Activated naive CD4-positive, alpha-beta T cell (primary cell): Measurements from ENCODE around the gene KIF1A.

ENCODE experiments used
- DNase-seq, 4 experiments: peaks; one replicate each; lab custom pipeline; 2025; lab: John Stamatoyannopoulos, UW

Gene KIF1A

DNA sequence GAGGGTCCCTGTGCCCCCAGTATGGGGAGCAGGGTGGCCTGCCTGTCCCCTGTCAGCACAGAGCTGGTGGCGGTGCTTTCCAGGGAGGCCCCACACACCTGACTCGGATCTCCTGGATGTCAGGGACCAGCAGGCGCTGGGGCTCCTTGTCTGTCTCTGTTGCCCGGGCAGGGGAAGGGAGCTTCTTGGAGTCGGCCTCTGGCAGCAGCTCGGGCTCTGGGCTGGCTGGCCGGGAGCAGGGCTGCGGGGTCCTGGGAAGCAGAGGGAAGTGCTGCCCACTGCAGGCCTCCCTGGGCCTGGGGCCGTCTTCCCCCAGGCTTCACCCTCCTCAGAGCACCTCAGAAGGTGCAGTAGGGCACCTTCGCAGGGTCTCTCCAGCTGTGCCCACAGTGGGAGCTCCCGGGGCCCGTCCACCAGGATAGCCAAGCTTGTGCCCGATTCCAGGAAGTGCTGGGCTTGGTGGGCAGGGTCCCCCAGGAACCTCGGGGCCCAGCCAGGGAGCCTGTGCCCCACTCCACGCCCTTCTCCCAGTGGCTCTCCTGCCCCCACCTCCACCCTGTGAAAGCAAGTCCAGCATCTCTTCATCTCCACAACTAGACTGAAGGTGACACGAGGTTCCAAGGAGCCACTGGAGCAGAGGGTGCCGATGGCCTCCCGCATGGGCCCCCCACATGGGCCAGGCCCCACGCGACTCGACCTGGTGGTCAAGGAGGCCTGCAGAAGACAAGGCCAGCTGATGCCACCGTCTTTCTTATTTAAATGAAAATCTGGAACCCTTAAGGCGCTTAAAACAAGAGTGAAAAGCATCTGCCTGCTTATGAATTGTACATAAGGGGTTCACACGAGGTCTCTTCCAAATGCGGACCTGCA, 100.1 kb downstream of the KIF1A start:
- no peak for DNase-seq

DNA sequence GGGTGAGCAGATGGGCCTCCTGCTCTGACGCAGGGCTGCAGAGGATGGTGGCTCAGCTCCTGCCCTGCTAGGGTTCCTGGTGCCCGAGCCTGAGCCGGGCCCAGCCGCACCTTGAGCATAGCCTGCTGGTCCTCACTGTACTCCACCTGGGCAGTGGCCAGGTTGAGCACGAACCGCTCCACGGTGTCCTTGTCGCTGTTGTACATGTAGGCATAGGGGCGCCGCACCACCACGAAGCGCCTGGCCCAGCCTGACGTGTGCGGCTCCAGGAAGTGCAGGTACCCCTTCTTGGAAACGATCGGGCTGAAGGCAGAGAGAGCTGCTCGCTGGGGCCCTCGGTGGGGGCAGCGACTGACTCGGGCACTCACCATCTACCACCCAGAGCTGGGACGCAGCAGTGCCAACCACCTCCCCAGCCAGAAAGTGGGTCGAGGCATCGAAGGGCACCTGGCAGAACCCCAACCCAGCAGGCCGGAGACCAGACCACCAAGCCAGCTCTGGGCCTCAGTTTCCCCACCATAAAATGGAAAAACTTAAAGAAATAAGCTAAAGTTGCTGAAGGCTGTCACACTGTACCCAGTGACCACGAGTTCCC, 101.0 kb downstream of the KIF1A start:
- no peak for DNase-seq

- no peak for DNase-seq
Observed at GRCh38 chr2:240717681-240718581, 102.1 kb downstream of the KIF1A start.

- DNase-seq, result no peak
Observed at GRCh38 chr2:240717181-240717641, 102.8 kb downstream of the KIF1A start.

DNA sequence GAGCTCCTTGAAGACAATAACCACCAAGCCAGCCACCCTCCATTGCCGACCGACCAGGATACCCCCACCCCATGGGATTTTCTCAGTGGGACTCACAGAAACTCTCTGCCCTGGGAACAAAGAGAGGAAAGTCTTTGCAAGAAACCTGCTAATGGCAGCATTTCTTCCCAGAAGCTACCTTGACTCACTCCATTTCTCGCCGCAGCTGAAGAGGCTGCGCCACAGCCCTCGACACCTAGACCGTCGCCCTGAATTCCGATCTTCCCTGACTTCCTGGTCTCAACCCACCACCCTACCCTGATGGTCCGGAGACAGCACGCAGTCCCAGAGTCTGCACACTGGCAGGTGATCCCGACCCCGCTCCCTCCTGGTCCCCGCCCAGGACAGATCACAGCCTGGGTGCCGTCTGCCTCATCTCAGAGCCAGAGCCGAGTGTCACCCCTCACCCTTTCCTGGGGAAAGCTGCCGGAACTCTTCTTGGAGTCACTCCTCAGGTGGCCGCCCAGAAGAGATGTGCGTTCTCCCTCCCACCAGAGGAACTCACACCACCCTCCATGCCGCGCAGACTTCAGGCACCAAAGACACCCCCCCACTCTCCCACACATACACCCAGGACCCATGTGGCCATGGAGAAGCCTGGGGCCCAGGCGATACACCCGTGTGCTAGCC, 103.8 kb downstream of the KIF1A start:
- DNase-seq, result no peak

GRCh38 chr2:240714747-240715725, 105.0 kb downstream of the KIF1A start:
- no peak for DNase-seq

GRCh38 chr2:240713928-240714746, 105.9 kb downstream of the KIF1A start:
- DNase-seq, result no peak

DNA sequence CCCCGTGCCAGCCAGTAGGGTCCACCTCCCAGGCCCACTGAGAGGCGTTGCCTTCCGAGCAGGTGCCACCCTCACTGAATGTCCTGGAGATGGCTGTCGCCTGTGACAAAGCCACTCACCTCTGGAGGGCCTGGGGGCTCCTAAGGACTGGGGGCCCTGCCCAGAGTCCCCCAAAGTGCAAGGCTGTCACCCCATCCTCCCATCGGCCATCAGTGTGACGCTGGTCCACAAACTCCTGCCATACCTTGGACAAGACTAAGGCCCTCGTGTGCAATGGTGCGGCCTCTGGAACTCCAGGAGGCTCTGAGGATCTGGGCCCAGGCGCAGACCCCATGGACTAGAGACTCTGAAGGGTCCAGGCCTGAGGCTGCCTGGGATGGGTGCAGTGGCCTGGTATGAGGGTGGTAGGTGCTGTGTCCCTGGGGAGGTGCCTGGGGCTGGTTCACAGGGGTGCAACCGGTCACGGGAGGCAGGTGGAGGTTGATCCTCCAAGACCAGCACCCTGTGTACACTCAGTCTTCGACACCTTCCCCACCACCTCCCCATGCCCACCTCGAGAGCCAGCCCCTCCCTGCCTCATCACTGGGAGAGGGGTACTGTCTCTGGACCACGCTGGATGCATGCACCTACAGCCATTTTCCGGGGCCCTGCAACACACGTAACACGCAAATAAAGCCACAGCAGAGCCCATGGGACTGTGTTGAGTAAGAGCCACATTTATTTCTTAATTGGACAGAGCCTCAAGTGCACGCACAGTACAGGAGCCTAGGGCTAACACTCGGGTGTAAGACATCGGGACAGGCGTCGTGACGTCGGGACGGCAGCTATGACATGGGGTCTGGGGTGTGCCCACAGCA, 106.7 kb downstream of the KIF1A start:
- no peak for DNase-seq

GRCh38 chr2:240712121-240712520, 107.9 kb downstream of the KIF1A start:
- no peak for DNase-seq

DNA sequence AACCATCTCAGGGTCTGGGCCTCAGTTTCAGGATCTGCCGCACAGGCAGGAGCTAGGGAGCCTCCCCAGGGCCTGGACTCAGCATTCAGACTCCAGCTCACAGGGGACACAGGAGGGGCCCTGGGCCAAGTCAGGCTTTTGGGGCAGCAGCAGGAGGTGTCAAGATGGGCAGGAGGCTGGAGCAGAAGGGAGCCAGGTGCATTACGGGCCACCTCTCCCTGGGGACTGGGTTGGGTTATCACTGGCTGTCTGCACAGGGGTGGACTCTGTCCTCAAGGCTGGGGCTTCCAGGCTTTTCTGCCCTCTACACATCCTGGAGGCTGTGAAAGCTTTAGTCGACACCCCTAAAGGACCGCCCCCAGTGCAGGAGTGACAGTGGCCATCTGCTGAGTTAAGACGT, 108.3 kb downstream of the KIF1A start:
- DNase-seq, result no peak

DNA sequence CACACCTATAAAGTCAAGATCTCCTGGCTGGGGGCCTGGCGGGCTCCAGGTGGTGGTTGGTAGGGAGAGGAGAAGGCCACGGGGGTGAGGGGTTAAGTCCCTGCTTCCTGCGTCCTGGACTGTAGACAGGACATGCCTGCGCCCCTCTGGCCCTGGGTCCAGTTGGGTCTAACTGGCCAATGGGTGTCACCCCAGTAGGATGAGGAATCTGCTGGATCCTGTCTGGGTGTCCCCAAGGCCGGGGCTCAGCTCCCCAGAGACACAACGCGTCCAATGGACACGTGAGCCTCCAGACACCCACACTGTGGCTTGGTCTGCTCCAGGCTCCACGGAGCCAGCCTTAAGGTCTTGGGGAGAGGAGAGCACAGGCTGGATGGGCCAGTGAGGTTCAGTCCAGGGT, 108.7 kb downstream of the KIF1A start:
- no peak for DNase-seq

GRCh38 chr2:240708457-240708856, 111.6 kb downstream of the KIF1A start:
- no peak for DNase-seq

DNA sequence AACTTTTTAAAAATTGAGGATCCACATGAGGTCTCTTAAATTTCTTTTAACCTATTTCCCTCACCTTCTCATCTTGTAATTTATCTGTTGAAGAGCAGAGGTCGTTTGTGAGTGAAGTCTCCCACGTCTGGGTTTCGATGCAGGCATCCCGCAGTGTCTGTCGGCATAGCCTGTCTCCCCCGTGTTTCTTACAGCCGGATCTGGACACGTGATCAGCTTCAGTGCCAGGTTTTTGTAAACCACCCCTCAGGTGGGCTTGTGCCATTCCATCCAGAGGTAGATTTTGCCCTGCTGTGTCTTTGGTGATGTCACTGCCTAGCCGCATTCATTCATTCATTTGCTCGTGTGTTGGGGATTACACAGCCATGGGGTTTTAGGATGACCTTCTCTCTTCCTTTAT, 112.2 kb downstream of the KIF1A start:
- no peak for DNase-seq

DNA sequence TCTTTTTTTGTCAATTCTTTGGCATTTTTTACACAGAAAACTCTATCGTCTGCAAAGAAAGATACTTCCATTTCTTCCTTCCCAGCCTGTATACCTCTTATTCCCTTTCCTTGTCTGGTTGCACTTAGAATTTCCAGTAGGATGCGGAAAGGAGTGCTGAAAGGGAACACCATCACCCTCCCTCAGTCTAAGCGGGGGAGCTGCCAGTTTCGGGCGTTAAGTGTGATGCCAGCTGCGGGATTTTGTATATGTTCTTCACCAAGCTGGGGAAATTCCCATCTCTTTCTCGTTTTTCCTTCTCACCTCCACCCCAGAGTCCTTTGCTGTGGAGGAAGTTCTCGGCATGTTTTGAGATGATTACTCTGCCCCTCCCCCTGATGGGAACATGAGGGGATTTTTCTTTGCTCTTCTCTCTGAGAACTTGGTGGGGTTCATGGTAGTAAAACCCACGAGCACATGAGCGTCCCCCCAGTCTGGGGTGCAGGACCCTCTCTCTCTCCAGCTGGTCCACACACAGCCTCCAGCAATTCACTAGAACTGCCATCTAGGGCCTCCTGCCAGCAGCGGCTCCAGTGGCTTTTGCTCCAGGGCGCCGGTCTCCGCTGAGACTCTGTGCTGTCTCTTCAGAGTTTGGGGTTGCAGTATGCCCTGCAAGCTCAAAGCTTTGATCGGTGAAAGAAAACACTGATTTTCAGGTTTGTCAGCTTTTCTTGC, 112.8 kb downstream of the KIF1A start:
- DNase-seq, result no peak

- no peak for DNase-seq
Observed at GRCh38 chr2:240705204-240705791, 114.7 kb downstream of the KIF1A start.

- DNase-seq, result no peak
Observed at GRCh38 chr2:240704651-240705050, 115.4 kb downstream of the KIF1A start.

- DNase-seq, result no peak
Observed at GRCh38 chr2:240703417-240704341, 116.3 kb downstream of the KIF1A start.
